ENCODE results near the gene DAGLA. TPM values are rescaled to one million over a fixed set of nuclear protein-coding genes. Genes with fewer than 3 reads are reported as not detected.
A peak's percentile ranks its signal among the peaks of the same experiment; 100 is the strongest.

Gene DAGLA
- total and polyA plus RNA-seq, 2 experiments from 2014 or later = 1.3 TPM

DNA sequence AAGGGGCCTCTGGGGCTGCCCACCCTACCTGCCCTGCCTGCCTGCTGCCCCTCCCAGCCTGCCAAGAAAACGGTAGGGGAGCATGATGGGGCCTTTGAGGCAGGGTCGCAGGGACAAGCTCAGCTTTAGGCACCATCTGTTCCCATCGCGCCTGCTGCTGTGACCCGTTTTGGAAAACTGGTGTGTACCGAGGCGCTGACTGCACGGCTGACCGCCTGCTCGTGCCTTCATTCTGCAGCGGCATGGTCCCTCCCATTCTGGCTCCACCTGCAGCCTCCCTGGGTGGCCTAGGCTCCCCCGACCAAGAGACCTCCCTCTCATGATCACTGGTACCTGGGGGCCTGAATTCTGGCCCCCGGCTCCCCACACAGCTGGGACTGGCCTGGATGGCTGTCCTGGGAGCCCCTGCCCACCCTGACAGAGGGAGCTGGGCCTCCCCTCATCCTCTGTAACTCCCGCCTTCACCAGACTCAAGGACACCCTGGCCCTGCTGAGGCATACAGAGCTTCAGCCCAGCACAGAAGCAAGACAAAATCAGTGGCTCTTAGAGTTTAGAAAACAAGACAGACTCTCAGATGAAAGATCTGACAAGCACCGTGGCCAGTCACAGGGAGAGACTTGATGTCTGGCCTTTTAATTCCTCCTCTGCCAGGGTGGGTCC is 65.7 kb downstream of the DAGLA start:
- in situ Hi-C loops (cut with MboI) = no loop called here
- WGBS, 2 experiments (ENCODE audit: low coverage in 1 of 2, low lambda C conversion rate in 2 of 2, missing lambda C conversion rate in 2 of 2) = 68 to 72% methylated on average over 14 to 15 of the region's 15 CpGs

DNA sequence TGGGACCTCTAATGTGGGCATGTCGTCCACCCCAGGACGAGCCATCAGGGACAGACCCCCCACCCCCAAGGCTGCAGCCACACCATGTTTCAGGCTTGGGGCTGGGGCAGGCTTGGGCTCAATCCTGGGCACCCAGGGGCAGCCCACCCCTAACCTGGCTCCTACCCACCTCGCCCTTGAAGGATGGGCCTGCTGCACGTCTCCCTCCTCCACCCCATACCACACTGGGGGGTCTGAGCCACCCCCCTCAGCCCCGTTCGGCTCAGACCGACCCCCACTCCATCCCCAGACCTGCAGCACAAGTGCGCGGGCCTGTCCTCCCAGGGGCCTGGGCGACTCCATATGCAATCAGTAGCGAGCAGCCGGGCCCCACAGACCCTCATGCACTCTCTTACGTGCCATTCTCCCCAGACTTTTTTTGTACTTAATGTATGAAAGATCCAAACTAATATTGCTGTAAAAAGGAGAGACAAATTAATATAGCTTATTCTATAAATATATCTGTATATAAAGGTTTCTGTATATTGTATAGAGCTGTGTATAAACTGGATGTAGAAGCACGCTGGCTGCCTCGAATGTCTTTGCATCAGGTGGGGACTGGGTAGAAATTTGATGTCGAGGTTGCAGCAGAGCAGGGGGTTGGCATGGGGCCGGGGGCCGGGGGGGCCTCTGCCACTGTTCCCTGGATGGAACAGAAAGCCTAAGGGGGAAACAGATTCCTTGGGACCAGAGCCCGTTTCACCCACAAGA is 66.4 kb downstream of the DAGLA start:
- Histone ChIP-seq H3K9me3 (ENCODE audit: low read depth) (no peaks in the 10 kb centered on the region), H2AFZ (no peak overlapping the region), H3K4me1 (ENCODE audit: insufficient read depth) (no peaks in the 10 kb centered on the region), H3K27ac (no peak overlapping the region), H3K9me2 (ENCODE audit: insufficient read depth) (no peaks in the 10 kb centered on the region), H3K79me2 (ENCODE audit: insufficient read depth) (no peaks in the 10 kb centered on the region), H3F3A (ENCODE audit: insufficient read depth) (no peaks in the 10 kb centered on the region), H3K9ac (no peak overlapping the region), H4K20me1 (ENCODE audit: insufficient read depth) (no peaks in the 10 kb centered on the region), H3K36me3 (ENCODE audit: low read depth) (no peaks in the 10 kb centered on the region), H3K4me2 (ENCODE audit: unreplicated experiment) (no peak overlapping the region), H3K27me3 (replicated peaks; ENCODE audit: insufficient read depth) (no peaks in the 10 kb centered on the region), H3K4me3 (no peak overlapping the region)
- no peak for DNase-seq
- WGBS, 2 experiments (ENCODE audit: low coverage in 1 of 2, low lambda C conversion rate in 2 of 2, missing lambda C conversion rate in 2 of 2) = 61 to 64% methylated on average over 17 to 19 of the region's 19 CpGs
- TF ChIP-seq EZH2 (IDR thresholded peaks at IDR 0.05; ENCODE audit: insufficient read depth, poor library complexity, severe bottlenecking) = no peak
- no peak for TF ChIP-seq EZH2phosphoT487 (IDR thresholded peaks at IDR 0.05; ENCODE audit: insufficient read depth, low read depth)
- in situ Hi-C loops (cut with MboI) = no loop called here

More for the DNA sequence above, 65.7 kb downstream of the DAGLA start:
- Histone ChIP-seq H3K4me1 (ENCODE audit: insufficient read depth) (no peaks in the 10 kb centered on the region), H3K27me3 (replicated peaks; ENCODE audit: insufficient read depth) (no peaks in the 10 kb centered on the region), H4K20me1 (ENCODE audit: insufficient read depth) (no peaks in the 10 kb centered on the region), H2AFZ (no peak overlapping the region), H3K9me3 (ENCODE audit: low read depth) (no peaks in the 10 kb centered on the region), H3K9ac (no peak overlapping the region), H3K27ac (no peak overlapping the region), H3K36me3 (ENCODE audit: low read depth) (no peaks in the 10 kb centered on the region), H3K4me2 (ENCODE audit: unreplicated experiment) (no peak overlapping the region), H3F3A (ENCODE audit: insufficient read depth) (no peaks in the 10 kb centered on the region), H3K4me3 (no peak overlapping the region), H3K79me2 (ENCODE audit: insufficient read depth) (no peaks in the 10 kb centered on the region), H3K9me2 (ENCODE audit: insufficient read depth) (no peaks in the 10 kb centered on the region)
- DNase-seq = no peak
- no peak for TF ChIP-seq EZH2 (IDR thresholded peaks at IDR 0.05; ENCODE audit: insufficient read depth, poor library complexity, severe bottlenecking)
- TF ChIP-seq EZH2phosphoT487 (IDR thresholded peaks at IDR 0.05; ENCODE audit: insufficient read depth, low read depth) = no peak

DNA sequence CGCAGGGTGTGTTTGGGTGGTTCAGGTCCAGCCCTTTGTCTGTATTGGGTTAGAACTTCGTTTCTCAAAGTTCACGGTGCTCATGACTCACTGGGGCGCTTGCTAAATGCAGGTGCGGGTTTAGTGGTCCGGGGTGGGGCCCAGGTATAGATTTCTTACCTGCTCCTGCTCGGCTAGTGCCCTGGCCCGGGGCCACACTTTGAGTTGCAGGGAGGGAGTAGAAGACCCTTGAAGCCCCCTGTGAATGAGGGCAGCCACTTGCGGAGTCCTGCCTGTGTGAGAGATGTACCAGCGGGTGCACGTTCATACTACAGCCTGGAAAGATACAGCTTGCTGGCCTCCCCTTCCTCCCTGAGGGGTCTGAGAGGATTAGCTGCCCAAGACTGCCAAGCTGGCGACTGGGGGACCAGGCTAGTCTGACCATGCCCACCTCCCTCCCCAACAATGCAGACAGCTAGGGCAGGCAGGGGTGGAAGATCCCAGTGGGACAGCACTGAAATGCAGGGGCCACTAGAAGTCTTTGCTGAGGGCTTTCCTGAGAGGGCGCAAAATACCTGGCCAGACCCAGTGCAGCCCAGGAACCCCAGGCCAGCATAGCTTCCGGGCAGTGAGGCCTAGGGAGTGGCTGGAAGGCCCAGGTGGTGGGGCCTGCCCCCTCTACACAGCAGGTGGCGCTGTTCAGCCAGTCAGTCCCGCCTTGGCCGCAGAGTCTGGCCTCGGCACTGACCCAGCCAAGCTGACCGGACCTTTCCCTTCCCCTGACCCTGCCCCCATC is 67.2 kb downstream of the DAGLA start:
- in situ Hi-C loops (cut with MboI) = no loop called here
- no peak overlapping the region for H3K9ac ChIP-seq

DNA sequence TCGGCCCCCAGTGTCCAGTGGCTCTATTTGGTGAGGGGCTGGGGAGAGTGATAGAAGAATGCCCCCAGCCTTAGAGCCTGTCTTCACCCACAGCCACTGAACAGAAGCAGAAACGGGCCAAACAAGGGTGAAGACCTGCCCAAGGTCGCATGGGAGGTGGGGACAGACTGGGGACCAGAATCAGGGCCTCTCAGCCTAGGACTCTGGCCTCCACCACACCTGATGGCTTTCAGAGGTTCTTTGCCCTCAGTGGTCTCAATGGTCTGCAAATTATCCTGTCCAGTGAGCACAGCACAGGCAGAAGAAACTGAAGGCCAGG is 67.7 kb downstream of the DAGLA start:
- no peak overlapping the region for H3K4me2 ChIP-seq (ENCODE audit: unreplicated experiment)
- H3K27me3 ChIP-seq (replicated peaks; ENCODE audit: insufficient read depth) = no peaks in the 10 kb centered on the region
- no peak overlapping the region for H2AFZ ChIP-seq
- no peak overlapping the region for H3K4me3 ChIP-seq
- H4K20me1 ChIP-seq (ENCODE audit: insufficient read depth) = no peaks in the 10 kb centered on the region
- H3K27ac ChIP-seq = no peak overlapping the region
- H3K9me3 ChIP-seq (ENCODE audit: low read depth) = no peaks in the 10 kb centered on the region
- no peaks in the 10 kb centered on the region for H3F3A ChIP-seq (ENCODE audit: insufficient read depth)
- H3K36me3 ChIP-seq (ENCODE audit: low read depth) = no peaks in the 10 kb centered on the region
- no peaks in the 10 kb centered on the region for H3K9me2 ChIP-seq (ENCODE audit: insufficient read depth)
- in situ Hi-C loops (cut with MboI) = no loop called here
- WGBS, 2 experiments (ENCODE audit: low coverage in 1 of 2, low lambda C conversion rate in 2 of 2, missing lambda C conversion rate in 2 of 2) = 35 to 37% methylated on average over 3 of the region's 3 CpGs
- H3K79me2 ChIP-seq (ENCODE audit: insufficient read depth) = no peaks in the 10 kb centered on the region
- no peak overlapping the region for H3K9ac ChIP-seq
- 0 out of 2 replicates have a peak, but pooled peaks cover 3% of the 10 kb centered on the region for H3K4me1 ChIP-seq (ENCODE audit: insufficient read depth)
- DNase-seq = no peak
- TF ChIP-seq EZH2phosphoT487 (IDR thresholded peaks at IDR 0.05; ENCODE audit: insufficient read depth, low read depth) = no peak

More for the DNA sequence above, 67.2 kb downstream of the DAGLA start:
- no peak overlapping the region for H3K27ac ChIP-seq
- H2AFZ ChIP-seq = no peak overlapping the region
- H3K9me2 ChIP-seq (ENCODE audit: insufficient read depth) = no peaks in the 10 kb centered on the region
- no peak overlapping the region for H3K4me2 ChIP-seq (ENCODE audit: unreplicated experiment)
- no peaks in the 10 kb centered on the region for H4K20me1 ChIP-seq (ENCODE audit: insufficient read depth)
- 37 to 40% methylated on average over 19 of the region's 19 CpGs for WGBS, 2 experiments (ENCODE audit: low coverage in 1 of 2, low lambda C conversion rate in 2 of 2, missing lambda C conversion rate in 2 of 2)
- peak; percentile 74 for DNase-seq
- no peaks in the 10 kb centered on the region for H3K36me3 ChIP-seq (ENCODE audit: low read depth)
- no peaks in the 10 kb centered on the region for H3F3A ChIP-seq (ENCODE audit: insufficient read depth)
- no peak overlapping the region for H3K4me3 ChIP-seq
- no peaks in the 10 kb centered on the region for H3K27me3 ChIP-seq (replicated peaks; ENCODE audit: insufficient read depth)
- TF ChIP-seq EZH2 (IDR thresholded peaks at IDR 0.05; ENCODE audit: insufficient read depth, poor library complexity, severe bottlenecking) (no peak), EZH2phosphoT487 (IDR thresholded peaks at IDR 0.05; ENCODE audit: insufficient read depth, low read depth) (no peak)
- no peaks in the 10 kb centered on the region for H3K79me2 ChIP-seq (ENCODE audit: insufficient read depth)
- H3K9me3 ChIP-seq (ENCODE audit: low read depth) = no peaks in the 10 kb centered on the region
- 0 out of 2 replicates have a peak, but pooled peaks cover 3% of the 10 kb centered on the region for H3K4me1 ChIP-seq (ENCODE audit: insufficient read depth)

Measured in GM23248 (cell line).